GM11168 (cell line): ENCODE results near the gene RAB40B.
"Not testable (repeated sequence)": the region's sequence is repeated elsewhere in the genome, so short reads cannot be mapped to it uniquely, and the experiment has no call there.

Experiments used
- in situ Hi-C: fragments of 300-500 bp; cut with MboI; formaldehyde crosslinking; loops from one replicate; pipeline ENCODE4 v1.12.0; 2022; ENCODE audit warnings: low sequenced_read_pairs; ENCODE audit not compliant: unreplicated experiment

Gene RAB40B

GRCh38 chr17:82655523-82655922 is 43.0 kb downstream of the RAB40B start:
- in situ Hi-C loops, result no loop called here

GRCh38 chr17:82655038-82655479 is 43.4 kb downstream of the RAB40B start:
- in situ Hi-C loops, result no loop called here

- in situ Hi-C loops, result not testable (repeated sequence)
Observed at GRCh38 chr17:82654611-82655010, 43.9 kb downstream of the RAB40B start.

- in situ Hi-C loops, result no loop called here
Observed at GRCh38 chr17:82653651-82654528, 44.6 kb downstream of the RAB40B start.

- in situ Hi-C loops, result no loop called here
Observed at GRCh38 chr17:82650723-82651122, 47.8 kb downstream of the RAB40B start.

- in situ Hi-C loops, result no loop called here
Observed at GRCh38 chr17:82649501-82650261, 48.8 kb downstream of the RAB40B start.

GRCh38 chr17:82648742-82649331 is 49.7 kb downstream of the RAB40B start:
- in situ Hi-C loops, result no loop called here

GRCh38 chr17:82648165-82648668 is 50.3 kb downstream of the RAB40B start, which contains the start of gene WDR45B:
WDR45B (minus strand) TSS chr17:82648444; CDS start chr17:82648340, 104 bp downstream.
- in situ Hi-C loops, result no loop called here

- in situ Hi-C loops, result no loop called here
Observed at GRCh38 chr17:82647593-82648164, 50.8 kb downstream of the RAB40B start.

- in situ Hi-C loops, result no loop called here
Observed at GRCh38 chr17:82645516-82645915, 53.0 kb downstream of the RAB40B start.

- in situ Hi-C loops, result loop anchor here (5.0 kb wide), 1 partner anchor 98 kb away; no protein-coding TSS in a partner anchor
Observed at GRCh38 chr17:82644148-82644547, 54.4 kb downstream of the RAB40B start.

- in situ Hi-C loops, result loop anchor here (5.0 kb wide), 1 partner anchor 100 kb away; no protein-coding TSS in a partner anchor
Observed at GRCh38 chr17:82642022-82642421, 56.5 kb downstream of the RAB40B start.

GRCh38 chr17:82640036-82640435 is 58.5 kb downstream of the RAB40B start:
- in situ Hi-C loops, result loop anchor here (5.0 kb wide), 1 partner anchor 102 kb away; no protein-coding TSS in a partner anchor

- in situ Hi-C loops, result loop anchor here (5.0 kb wide), 1 partner anchor 103 kb away; no protein-coding TSS in a partner anchor
Observed at GRCh38 chr17:82639628-82640027, 58.9 kb downstream of the RAB40B start.

- in situ Hi-C loops, result no loop called here
Observed at GRCh38 chr17:82638183-82638773, 60.2 kb downstream of the RAB40B start.

GRCh38 chr17:82636626-82637598 is 61.6 kb downstream of the RAB40B start:
- in situ Hi-C loops, result no loop called here

GRCh38 chr17:82633343-82633742 is 65.2 kb downstream of the RAB40B start:
- in situ Hi-C loops, result no loop called here

- in situ Hi-C loops, result no loop called here
Observed at GRCh38 chr17:82632451-82632850, 66.0 kb downstream of the RAB40B start.
